Muscle of back (tissue), 11 donors: ENCODE results near the gene TAF3. TPM values are rescaled to one million over a fixed set of nuclear protein-coding genes. Genes with fewer than 3 reads are reported as not detected.

Experiments used
- DNase-seq, 3 donors: peaks; one replicate each; pipeline versions ENCODE4 v3.0.0 to v3.0.0-alpha.2; 2013
- polyA plus RNA-seq, 10 donors: library from polyadenylated mRNA; unstranded; fragments of 120-200 nt; gene quantifications; one replicate each; pipeline ENCODE4 v1.2.1, GENCODE V29; 2013; ENCODE audit not compliant: insufficient read length in 10 of 10

Gene TAF3
- polyA plus RNA-seq, 10 donors = 5.2 to 7.3 (median 5.9) TPM

- no peak for DNase-seq
Measured at GRCh38 chr10:7932301-7933036, 114.2 kb downstream of the TAF3 start.

- DNase-seq = no peak
Measured at GRCh38 chr10:7933262-7933661, 115.0 kb downstream of the TAF3 start.

- no peak for DNase-seq
Measured at GRCh38 chr10:7933757-7934156, 115.5 kb downstream of the TAF3 start.

DNA sequence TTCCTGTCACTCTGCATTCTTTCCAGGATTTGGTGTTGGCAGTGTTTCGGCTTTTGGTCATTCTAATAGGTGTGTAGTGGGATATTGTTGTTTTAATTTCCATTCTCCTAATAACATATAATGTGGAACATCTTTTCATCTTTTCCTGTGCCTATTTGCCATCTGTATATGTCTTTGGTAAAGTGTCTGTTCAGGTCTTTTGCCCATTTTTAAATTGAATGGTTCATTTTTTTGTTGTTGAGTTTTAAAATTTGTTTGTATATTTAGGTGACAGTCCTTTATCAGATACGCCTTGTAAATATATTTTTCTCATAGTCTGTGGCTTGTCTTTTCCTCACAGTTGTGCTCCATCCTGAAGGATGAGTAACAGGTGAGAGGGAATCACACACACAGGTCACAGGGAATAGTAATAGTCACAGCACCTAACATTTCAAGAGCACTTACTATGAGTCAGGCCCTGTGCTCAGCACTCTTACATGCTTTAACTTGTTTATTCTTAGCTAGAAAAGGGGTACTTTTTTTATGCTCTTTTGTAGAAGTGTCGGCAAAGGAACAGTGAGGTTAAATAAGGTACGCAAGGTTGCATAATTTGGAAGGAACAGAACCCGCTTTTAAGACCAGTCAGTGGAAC is 119.1 kb downstream of the TAF3 start:
- no peak for DNase-seq

- no peak for DNase-seq
Measured at GRCh38 chr10:7941576-7941975, 123.3 kb downstream of the TAF3 start.

GRCh38 chr10:7942316-7942715 is 124.0 kb downstream of the TAF3 start:
- no peak for DNase-seq

GRCh38 chr10:7942859-7943258 is 124.6 kb downstream of the TAF3 start:
- no peak for DNase-seq

DNA sequence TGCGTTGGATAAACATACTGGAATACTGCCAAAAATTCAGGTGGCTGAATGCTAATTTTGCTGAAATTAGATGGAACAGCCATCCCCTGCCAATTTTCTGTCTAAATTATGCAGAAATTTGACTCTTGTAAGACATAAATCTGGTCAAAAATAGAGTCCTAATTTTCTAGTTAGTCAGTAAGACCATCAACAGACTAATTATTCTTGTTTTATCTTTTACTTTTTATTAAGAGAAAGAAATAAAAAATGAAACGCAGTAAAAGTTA is 125.8 kb downstream of the TAF3 start:
- DNase-seq = no peak

DNA sequence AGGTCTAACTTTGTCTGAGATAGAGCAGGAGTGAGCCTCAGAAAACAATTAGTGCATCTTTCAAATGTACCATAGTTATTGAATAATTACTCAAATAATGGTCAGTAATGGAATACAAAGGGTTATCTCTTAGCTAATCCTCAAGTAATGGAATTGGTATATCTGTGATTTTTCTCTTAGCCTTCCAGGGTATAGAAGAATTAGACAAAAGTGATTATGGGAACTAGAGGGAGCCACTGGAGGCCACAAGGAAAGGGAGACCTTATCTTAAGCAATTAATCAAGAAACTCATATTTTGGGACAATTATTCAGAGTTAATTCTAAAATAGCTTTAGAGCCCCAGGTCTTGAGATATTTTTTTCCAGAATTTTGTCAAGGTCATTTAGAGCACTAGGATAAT is 126.2 kb downstream of the TAF3 start:
- no peak for DNase-seq

- no peak for DNase-seq
Measured at GRCh38 chr10:7945034-7945433, 126.7 kb downstream of the TAF3 start.

DNA sequence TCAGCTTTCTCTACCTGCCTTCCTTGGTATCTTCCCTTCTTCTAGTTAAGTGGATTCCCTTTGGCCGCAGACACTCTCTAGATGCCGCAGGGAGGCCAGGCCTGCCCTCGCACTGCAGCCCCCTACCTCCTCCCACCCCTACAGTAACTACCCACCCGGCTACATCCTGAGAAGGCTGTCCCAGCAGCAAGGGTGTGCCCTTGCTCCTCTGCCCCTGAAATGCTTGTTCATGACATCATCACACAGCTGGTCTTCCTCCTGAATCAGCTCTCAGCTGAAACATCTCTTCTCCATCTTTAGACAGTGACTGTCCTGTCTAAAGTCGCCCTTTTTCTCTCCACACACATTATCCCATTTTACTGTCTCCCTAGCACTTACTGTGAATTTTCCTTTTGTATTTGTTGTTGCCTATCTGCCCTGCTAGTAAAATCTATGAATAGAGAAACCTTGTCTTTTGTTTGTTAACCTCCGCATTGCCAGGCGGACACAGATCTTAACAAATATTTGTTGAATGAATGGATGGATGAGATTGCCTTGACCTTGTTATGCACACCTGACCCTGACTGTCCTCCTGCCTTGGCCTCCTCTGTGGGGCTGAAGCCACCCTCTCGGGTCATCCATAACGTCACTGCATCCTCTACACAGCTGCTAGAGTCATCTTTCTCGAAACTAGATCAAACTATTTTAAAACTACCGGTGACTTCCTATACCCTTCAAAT is 127.3 kb downstream of the TAF3 start:
- peak in 1 of 3 donors; percentile 7 for DNase-seq

DNA sequence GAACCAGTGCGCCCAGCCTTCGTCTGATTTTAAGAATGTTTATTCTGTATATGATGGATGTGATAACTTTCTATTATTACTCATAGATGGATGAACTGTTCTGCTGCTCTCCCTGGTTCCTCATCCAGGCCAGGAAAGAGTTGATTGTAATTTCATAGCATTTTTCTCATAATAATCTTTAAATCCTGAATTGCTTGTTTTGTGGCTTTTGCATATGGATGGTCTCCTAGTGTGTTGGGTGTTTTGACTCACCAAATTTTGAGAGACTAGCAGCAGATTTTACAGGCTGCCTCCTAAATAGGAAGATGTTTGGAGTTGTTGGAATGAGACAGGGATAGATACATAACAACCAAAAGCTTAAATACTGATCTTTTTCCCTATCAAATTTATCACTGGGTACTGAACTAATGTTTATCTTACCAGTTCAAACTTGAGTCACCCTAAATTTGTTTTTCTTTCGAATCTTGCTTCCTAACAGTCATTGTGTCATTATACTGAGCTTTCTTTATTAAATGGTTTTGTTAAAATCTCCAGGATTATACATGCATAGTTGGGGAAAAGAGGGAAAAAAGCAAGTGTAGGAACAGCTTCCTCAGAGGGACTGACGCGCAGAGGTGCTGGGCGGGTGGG is 130.2 kb downstream of the TAF3 start:
- DNase-seq = no peak

- peak in 1 of 3 donors; percentile 16 for DNase-seq
Measured at GRCh38 chr10:7950981-7951847, 132.9 kb downstream of the TAF3 start.

DNA sequence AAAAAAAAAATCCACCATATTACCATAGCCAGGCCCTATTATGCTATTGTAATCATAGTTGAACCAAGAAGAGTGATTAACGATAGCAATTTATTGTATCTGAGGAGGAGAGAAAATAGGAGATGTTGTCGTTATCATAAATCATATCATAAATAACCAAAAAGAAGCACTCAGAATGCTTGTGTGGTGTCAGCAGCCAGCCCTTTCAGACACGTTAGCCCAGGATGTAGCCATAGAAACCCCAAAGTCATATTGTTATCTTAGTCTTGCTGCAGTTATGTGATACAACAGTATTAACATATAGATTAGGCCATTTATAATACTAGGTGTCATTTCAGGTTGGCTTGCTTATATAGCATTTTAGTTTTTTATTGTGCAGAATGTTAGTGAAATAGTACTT is 134.0 kb downstream of the TAF3 start:
- no peak for DNase-seq

GRCh38 chr10:7953447-7953846 is 135.1 kb downstream of the TAF3 start:
- no peak for DNase-seq

DNA sequence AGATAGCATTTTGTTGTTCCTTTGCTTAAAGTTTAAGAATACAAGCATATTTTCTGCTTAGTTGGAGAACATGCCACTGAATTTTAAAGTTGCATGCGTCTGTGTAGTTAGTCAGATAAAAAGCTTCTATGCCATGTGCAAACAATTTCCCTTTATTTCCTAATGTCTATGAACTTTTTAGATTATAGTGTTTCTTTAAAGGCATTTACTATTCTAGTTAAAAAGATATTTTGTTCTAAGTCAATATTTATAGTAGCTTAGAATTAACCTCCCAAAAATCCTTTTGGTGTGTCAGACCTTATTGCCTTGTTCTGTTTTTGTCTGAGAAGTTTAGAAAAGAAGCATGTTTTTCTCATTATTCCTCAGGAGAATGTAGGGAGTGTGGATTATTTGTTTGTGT is 137.1 kb downstream of the TAF3 start:
- DNase-seq = no peak

GRCh38 chr10:7956508-7956907 is 138.2 kb downstream of the TAF3 start:
- peak in 2 of 3 donors; percentile 18 to 64 for DNase-seq

GRCh38 chr10:7957591-7957990 is 139.3 kb downstream of the TAF3 start:
- no peak for DNase-seq

DNA sequence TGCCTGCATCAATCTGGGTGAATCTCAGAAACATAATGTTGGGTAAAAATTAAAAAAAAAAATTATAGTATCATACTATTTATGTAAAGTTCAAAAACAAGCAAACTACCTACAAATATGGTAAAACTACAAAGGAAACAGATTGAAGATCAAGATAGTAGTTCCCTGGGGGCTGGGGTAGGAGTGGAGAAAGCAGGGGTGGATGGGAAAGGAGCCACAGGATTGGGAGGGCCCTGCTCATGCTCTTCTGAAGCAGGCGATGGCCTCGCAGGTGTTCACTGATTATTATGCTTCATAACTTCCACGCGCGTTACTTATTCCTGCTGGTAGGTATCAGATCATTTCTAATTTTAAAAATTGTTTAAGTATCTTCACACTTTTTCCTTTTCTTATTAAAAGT is 140.1 kb downstream of the TAF3 start:
- DNase-seq = no peak

DNA sequence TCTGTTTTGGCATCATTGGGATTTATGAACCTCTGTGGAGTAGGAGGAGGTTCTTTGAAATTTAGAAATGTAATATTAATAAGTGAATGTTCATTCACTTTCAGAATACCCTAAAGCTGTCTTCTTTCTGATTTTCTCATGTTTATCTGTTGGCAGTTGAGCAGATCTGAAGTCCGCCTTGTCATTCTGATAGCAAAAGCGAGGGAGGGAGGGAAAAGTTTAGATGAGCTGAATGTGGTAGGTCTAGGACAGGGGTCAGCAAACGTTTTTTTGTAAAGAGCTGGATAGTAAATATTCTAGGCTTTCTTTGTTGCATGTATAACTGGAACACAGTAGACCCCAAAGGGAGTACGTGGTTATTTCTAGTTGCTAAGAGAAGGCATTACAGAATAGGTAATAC is 141.8 kb downstream of the TAF3 start:
- DNase-seq = no peak

GRCh38 chr10:7962592-7962991 is 144.3 kb downstream of the TAF3 start:
- no peak for DNase-seq

DNA sequence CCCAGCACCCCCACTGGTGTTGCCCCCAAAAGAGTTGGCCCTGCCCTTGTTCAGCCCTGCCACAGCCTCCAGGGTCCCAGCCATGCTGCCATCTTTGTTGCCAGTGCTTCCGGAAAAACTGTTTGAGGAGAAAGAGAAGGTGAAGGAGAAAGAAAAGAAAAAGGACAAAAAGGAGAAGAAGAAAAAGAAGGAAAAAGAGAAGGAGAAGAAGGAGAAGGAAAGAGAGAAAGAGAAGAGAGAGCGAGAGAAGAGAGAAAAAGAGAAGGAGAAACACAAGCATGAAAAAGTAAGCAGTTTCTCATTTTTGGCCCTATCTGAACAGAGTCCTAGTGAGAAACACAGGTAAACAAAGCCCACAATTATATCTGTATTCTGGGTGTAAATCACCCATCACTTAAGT is 147.2 kb downstream of the TAF3 start:
- DNase-seq = no peak
